Hematopoietic multipotent progenitor cell treated with erythropoietin and hydrocortisone succinate and interleukin-3 and kit ligand, for 6 days (in vitro differentiated cells): Measurements from ENCODE around the gene MAP7D2.

Source experiments
- DNase-seq: peaks from one replicate; pipeline ENCODE4 v3.0.0-alpha.2; 2015

MAP7D2 gene

GRCh38 chrX:20112022-20112774 is 4.5 kb downstream of the MAP7D2 start:
- no peak for DNase-seq

DNA sequence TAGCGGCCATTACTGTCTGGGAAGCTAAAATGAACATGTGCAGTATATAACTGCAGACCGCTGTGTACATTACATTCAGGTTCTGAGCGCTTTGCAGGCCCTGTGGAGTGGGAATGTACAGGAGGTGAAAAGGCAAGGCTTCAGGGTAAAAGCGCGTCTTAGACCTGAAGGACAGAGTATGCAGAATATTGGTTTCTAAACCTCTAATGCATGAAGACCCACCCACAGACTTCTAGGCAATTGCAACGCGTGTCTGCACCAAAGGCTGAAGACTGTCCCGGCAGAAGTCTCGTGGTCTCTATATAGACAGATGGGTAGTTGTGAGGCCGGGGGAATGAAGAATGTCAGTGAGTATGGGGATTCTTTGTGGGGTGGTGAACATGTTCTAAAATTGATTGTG is 5.4 kb downstream of the MAP7D2 start:
- no peak for DNase-seq

DNA sequence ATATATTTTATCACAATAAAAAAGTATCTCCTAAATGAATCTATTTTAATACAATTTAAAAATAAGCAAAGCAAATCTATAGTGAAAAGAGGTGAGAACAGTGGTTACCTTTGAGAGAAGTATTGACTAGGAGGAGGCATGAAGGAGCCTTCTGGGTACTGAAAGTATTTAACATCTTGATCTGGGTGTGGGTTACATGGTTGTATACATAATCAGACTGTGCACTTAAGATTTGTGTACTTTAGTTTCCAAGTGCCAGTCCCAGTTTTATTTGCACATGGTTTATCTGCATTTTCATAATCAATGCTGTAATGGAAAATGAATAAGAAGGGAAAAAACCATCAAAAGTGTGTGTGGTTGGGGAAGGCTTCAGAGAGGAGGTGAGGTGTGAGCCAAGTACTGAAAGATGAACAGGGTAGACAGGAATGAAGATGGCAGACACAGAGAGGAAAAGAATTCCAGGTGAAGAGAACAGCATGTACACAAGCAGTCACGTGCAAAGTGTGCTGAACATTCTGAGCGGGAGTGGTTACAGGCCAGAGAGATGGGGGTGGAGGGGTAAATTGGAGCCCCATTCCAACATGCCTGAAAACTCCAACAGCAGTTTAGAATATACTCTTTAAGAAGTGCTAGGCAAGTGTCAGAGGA is 14.6 kb downstream of the MAP7D2 start:
- no peak for DNase-seq

GRCh38 chrX:20091499-20091898 is 25.2 kb downstream of the MAP7D2 start:
- DNase-seq: no peak

- no peak for DNase-seq
Measured at GRCh38 chrX:20089845-20090244, 26.9 kb downstream of the MAP7D2 start.

GRCh38 chrX:20080277-20080676 is 36.4 kb downstream of the MAP7D2 start:
- no peak for DNase-seq

GRCh38 chrX:20071511-20072079 is 45.1 kb downstream of the MAP7D2 start:
- DNase-seq: no peak

- DNase-seq: peak; percentile 10
Measured at GRCh38 chrX:20067709-20068561, 48.8 kb downstream of the MAP7D2 start.

DNA sequence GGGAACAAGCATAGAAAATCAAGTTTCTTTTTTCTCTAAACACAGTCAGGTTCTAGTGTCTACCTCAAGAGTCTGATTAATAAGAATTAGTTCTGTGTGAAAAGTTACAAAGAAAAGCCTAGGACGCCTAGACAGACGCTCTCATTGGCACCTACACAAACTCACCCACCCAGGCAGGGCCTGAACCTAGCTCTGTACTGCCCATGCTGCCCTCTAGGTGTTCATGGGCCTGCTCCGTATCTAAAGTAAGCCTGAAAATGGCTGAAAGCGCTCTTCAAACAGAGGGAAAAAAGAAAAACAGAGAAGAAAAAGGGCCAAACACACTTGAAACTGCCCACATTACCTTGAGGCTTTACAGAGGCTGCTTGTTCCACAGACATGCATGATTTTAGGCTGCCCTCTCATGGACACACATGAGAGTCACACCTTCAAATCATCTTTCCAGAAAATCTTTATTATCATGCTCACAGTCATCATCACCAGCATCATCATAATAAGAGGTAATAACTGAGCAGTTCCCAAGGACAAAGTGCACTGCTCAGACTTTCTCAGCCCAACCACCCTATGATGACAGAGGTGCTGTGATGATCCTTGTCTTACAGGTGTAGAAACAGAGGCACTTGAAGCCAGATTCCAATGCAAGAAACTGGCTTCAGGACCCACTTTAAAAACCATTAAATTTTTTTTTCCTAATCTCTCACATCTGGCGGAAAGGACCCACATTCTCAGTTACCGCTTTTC is 49.6 kb downstream of the MAP7D2 start:
- peak; percentile 60 for DNase-seq

GRCh38 chrX:20063716-20064351 is 52.9 kb downstream of the MAP7D2 start:
- peak; percentile 20 for DNase-seq

DNA sequence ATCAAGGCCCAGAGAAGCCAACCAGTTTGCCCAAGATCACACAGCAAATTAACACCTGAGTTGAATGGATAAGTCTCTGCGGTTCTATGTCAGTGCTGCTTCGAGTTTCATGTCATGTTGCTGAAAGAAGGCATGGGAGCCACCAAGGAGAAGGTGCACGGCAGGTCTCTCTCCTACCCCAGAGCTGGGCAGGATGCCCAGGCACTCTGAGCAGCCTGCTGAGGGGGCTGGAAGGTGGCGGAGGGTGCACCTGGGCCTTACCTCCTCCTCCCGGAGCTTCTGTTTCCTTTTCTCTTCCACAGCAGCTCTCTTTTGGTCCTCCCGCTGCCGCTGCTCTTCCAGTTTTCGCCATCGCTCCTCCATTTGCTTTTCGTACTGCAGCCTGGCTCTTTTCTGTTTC is 53.6 kb downstream of the MAP7D2 start:
- DNase-seq: no peak

DNA sequence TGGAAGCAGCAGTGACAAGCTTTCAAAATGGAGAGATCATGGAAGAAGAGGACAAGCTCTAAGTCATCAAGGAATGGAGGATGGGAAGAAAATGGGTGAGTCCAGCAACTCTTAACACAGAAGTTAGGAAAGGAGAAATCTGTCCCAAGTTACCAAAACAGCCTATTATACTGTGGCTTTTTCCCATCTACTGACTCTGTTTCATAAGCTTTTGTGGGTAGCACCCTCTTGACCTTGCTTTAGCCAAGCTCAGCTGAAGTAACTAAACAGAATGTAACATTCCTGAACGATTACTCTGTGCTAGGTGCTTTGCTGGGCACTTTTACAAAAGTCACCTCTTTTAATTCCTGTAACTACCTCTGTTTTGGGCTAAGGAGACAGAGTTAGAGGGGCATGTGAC is 54.9 kb downstream of the MAP7D2 start:
- no peak for DNase-seq

GRCh38 chrX:20060961-20061748 is 55.6 kb downstream of the MAP7D2 start:
- DNase-seq: peak; percentile 7

- no peak for DNase-seq
Measured at GRCh38 chrX:20059467-20060128, 57.1 kb downstream of the MAP7D2 start.

- no peak for DNase-seq
Measured at GRCh38 chrX:20057479-20057878, 59.2 kb downstream of the MAP7D2 start.

DNA sequence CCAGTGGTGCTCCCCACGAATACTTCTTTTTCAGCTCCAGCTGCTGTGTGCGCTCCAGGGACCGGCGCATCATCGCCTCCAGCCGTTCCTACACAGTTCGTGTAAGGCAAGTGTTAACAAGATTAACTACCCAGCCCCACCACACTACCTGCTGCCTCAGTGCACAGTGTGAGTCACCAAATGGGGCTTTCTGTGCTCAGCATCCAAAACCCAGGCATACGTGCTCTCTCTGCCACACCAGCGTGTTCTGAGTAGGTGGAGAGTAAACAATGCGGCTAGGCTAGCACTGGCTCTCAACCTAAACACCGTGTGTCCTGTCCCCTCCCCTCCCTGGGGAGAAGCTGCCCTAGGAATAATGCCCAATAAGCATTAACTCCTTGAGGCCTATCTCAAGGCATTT is 60.0 kb downstream of the MAP7D2 start:
- no peak for DNase-seq

GRCh38 chrX:20053537-20053936 is 63.2 kb downstream of the MAP7D2 start:
- no peak for DNase-seq

- no peak for DNase-seq
Measured at GRCh38 chrX:20046864-20047263, 69.8 kb downstream of the MAP7D2 start.

GRCh38 chrX:20046223-20046622 is 70.5 kb downstream of the MAP7D2 start:
- DNase-seq: no peak

DNA sequence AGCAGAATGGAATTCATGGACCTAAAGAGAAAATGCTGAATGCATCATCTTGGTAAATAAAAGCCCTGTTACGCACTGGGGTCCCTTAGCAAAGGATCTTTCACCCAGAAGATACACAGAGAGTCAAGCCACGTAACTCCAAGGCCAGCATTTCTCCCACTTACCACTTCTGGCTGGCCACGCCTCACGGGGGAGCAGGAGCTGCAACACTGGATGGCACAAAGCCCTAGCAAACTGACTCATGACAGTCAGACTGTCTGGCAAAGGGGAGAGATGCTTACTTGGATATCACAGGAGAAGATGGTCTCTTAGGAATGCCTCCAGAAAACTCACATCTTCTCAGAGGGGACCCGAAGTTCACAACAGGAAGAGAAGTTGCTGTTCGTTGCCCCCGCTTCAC is 74.5 kb downstream of the MAP7D2 start:
- no peak for DNase-seq

GRCh38 chrX:20038966-20039365 is 77.7 kb downstream of the MAP7D2 start:
- DNase-seq: no peak
